ENCODE measurements around the gene ARHGAP22. TPM values are rescaled to one million over a fixed set of nuclear protein-coding genes. Genes with fewer than 3 reads are reported as not detected.

Gene ARHGAP22
- total RNA-seq, 1 experiment from 2014 or later: 1.8 TPM

GRCh38 chr10:48399056-48399541 is 205.8 kb downstream of the ARHGAP22 start:
- ChIA-PET CTCF (no interaction called here), POLR2A (no interaction called here)
- BruUV-seq (replicated peaks): no TSS peak

DNA sequence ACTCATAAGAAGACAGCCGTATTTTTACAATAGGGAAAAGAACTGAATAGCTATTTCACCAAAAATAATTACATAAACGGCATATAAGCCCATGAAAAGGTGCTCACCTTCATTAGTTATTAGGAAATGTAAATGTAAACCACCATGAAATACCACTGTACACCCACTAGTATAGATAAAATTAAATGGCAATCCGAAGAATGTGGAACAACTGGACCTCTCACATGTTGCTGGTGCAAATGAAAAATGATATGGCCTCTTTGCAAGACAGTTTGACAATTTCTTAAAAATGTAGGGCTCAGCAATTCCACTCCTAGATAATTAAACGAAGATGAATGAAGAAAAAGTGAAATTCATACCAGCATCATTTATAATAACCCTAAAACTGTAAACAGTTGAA is 206.6 kb downstream of the ARHGAP22 start:
- no TSS peak for BruUV-seq (replicated peaks)
- no peak overlapping the region for H3K4me3 ChIP-seq (ENCODE audit: low read depth in 2 of 2, low read length in 2 of 2)
- DNase-seq (ENCODE audit: low read depth, low spot score) (no peak), ATAC-seq (no peak)
- H3K9me3 ChIP-seq (ENCODE audit: control insufficient read depth, insufficient read depth, low read depth, low read length): no peaks in the 10 kb centered on the region
- H3K36me3 ChIP-seq (ENCODE audit: control insufficient read depth, insufficient read depth, low read length): no peaks in the 10 kb centered on the region
- no peak overlapping the region for H3K27ac ChIP-seq (ENCODE audit: low read length)
- intact Hi-C loops (cut with micrococcal nuclease; ENCODE audit: unreplicated experiment) (no loop called here), in situ Hi-C loops (cut with HindIII; ENCODE audit: low pct_unique_long_range_greater_than_20kb, low sequenced_read_pairs) (no loop called here)
- peaks cover 16% of the 10 kb centered on the region for H3K4me1 ChIP-seq (ENCODE audit: control insufficient read depth, insufficient read depth, low read length)
- CTCF ChIA-PET: no interaction called here
- TF ChIP-seq, protein P1, sequence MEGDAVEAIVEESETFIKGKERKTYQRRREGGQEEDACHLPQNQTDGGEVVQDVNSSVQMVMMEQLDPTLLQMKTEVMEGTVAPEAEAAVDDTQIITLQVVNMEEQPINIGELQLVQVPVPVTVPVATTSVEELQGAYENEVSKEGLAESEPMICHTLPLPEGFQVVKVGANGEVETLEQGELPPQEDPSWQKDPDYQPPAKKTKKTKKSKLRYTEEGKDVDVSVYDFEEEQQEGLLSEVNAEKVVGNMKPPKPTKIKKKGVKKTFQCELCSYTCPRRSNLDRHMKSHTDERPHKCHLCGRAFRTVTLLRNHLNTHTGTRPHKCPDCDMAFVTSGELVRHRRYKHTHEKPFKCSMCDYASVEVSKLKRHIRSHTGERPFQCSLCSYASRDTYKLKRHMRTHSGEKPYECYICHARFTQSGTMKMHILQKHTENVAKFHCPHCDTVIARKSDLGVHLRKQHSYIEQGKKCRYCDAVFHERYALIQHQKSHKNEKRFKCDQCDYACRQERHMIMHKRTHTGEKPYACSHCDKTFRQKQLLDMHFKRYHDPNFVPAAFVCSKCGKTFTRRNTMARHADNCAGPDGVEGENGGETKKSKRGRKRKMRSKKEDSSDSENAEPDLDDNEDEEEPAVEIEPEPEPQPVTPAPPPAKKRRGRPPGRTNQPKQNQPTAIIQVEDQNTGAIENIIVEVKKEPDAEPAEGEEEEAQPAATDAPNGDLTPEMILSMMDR (IDR thresholded peaks at IDR 0.05): no peak
- TF ChIP-seq TCF7L2 (IDR thresholded peaks at IDR 0.05; ENCODE audit: low read depth, low read length) (no peak), POLR2AphosphoS5 (IDR thresholded peaks at IDR 0.05; ENCODE audit: low read depth, low read length) (no peak), SIN3A (IDR thresholded peaks at IDR 0.05; ENCODE audit: borderline replicate concordance, insufficient read depth, low read depth, low read length) (no peak)
- TF ChIP-seq, protein P2, sequence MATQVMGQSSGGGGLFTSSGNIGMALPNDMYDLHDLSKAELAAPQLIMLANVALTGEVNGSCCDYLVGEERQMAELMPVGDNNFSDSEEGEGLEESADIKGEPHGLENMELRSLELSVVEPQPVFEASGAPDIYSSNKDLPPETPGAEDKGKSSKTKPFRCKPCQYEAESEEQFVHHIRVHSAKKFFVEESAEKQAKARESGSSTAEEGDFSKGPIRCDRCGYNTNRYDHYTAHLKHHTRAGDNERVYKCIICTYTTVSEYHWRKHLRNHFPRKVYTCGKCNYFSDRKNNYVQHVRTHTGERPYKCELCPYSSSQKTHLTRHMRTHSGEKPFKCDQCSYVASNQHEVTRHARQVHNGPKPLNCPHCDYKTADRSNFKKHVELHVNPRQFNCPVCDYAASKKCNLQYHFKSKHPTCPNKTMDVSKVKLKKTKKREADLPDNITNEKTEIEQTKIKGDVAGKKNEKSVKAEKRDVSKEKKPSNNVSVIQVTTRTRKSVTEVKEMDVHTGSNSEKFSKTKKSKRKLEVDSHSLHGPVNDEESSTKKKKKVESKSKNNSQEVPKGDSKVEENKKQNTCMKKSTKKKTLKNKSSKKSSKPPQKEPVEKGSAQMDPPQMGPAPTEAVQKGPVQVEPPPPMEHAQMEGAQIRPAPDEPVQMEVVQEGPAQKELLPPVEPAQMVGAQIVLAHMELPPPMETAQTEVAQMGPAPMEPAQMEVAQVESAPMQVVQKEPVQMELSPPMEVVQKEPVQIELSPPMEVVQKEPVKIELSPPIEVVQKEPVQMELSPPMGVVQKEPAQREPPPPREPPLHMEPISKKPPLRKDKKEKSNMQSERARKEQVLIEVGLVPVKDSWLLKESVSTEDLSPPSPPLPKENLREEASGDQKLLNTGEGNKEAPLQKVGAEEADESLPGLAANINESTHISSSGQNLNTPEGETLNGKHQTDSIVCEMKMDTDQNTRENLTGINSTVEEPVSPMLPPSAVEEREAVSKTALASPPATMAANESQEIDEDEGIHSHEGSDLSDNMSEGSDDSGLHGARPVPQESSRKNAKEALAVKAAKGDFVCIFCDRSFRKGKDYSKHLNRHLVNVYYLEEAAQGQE (IDR thresholded peaks at IDR 0.05; ENCODE audit: insufficient read depth in 1 of 2, low read depth in 2 of 2, low read length in 1 of 2): no peak
- POLR2A ChIA-PET: no interaction called here
- H3K27me3 ChIP-seq (ENCODE audit: control insufficient read depth, insufficient read depth, low read length): no peaks in the 10 kb centered on the region

More at GRCh38 chr10:48399056-48399541, 205.8 kb downstream of the ARHGAP22 start:
- Histone ChIP-seq H3K4me3 (ENCODE audit: low read depth in 2 of 2, low read length in 2 of 2) (no peak overlapping the region), H3K27ac (ENCODE audit: low read length) (no peak overlapping the region), H3K27me3 (ENCODE audit: control insufficient read depth, insufficient read depth, low read length) (no peaks in the 10 kb centered on the region), H3K36me3 (ENCODE audit: control insufficient read depth, insufficient read depth, low read length) (no peaks in the 10 kb centered on the region), H3K4me1 (ENCODE audit: control insufficient read depth, insufficient read depth, low read length) (peaks cover 16% of the 10 kb centered on the region), H3K9me3 (ENCODE audit: control insufficient read depth, insufficient read depth, low read depth, low read length) (no peaks in the 10 kb centered on the region)
- in situ Hi-C loops (cut with HindIII; ENCODE audit: low pct_unique_long_range_greater_than_20kb, low sequenced_read_pairs) (no loop called here), intact Hi-C loops (cut with micrococcal nuclease; ENCODE audit: unreplicated experiment) (no loop called here)
- ATAC-seq (peak; percentile 69), DNase-seq (ENCODE audit: low read depth, low spot score) (no peak)
- TF ChIP-seq, protein P1 (IDR thresholded peaks at IDR 0.05): no peak
- TF ChIP-seq SIN3A (IDR thresholded peaks at IDR 0.05; ENCODE audit: borderline replicate concordance, insufficient read depth, low read depth, low read length) (no peak), POLR2AphosphoS5 (IDR thresholded peaks at IDR 0.05; ENCODE audit: low read depth, low read length) (no peak), TCF7L2 (IDR thresholded peaks at IDR 0.05; ENCODE audit: low read depth, low read length) (no peak)
- TF ChIP-seq, protein P2 (IDR thresholded peaks at IDR 0.05; ENCODE audit: insufficient read depth in 1 of 2, low read depth in 2 of 2, low read length in 1 of 2): no peak
